ENCODE results near the gene PLSCR3. TPM values are rescaled to one million over a fixed set of nuclear protein-coding genes. Genes with fewer than 3 reads are reported as not detected.

PLSCR3 gene
- total RNA-seq, 1 experiment from 2014 or later: 15.2 TPM

DNA sequence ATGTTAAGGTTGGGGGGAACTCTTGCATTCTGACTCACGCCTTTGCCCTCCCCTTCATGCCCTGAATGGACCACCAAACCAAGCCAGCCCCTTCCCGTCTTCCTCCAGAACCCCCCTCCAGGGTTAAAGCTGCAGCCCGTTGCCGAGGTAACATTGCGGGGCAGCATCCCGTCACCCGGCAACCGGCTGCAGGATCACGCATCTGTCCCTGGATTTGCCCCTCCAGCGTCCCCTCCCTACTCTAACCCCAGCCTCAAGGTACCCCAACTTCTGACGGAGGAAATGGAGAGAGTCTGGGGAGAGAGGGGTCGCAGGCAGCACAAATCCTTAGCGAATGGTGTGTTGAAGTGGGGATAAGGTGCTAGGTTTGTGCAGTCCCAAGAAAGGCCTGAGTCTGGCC lies 12.8 kb upstream of the PLSCR3 start:
- no peak overlapping the region for H3K4me3 ChIP-seq (ENCODE audit: low read depth, low read length, poor library complexity, severe bottlenecking)
- H3K27ac ChIP-seq (ENCODE audit: low read depth, low read length, poor library complexity, severe bottlenecking): no peak overlapping the region
- no peaks in the 10 kb centered on the region for H3K27me3 ChIP-seq (replicated peaks; ENCODE audit: insufficient read depth, low read depth, low read length, poor library complexity)
- peaks cover 17% of the 10 kb centered on the region for H3K4me1 ChIP-seq (ENCODE audit: insufficient read depth, low read length, poor library complexity, severe bottlenecking)
- TF ChIP-seq CTCF (conservative IDR thresholded peaks at IDR 0.05; ENCODE audit: low read depth, low read length): no peak
- TF ChIP-seq EZH2 (IDR thresholded peaks at IDR 0.05; ENCODE audit: borderline replicate concordance, low read depth, low read length, poor library complexity, severe bottlenecking): no peak
- ChIA-PET CTCF (interaction anchor here (0.6 kb wide), 1 partner anchor 9 kb away, joined by 3 read pairs; no protein-coding TSS in a partner anchor), POLR2A (ENCODE audit: low non-redundant PET) (no interaction called here)
- BruUV-seq (replicated peaks): no TSS peak
- intact Hi-C loops (cut with micrococcal nuclease; ENCODE audit: unreplicated experiment): no loop called here
- DNase-seq (ENCODE audit: low spot score): no peak
- no peaks in the 10 kb centered on the region for H3K9me3 ChIP-seq (ENCODE audit: low read depth, low read length, poor library complexity, severe bottlenecking)
- peaks cover 9% of the 10 kb centered on the region for H3K36me3 ChIP-seq (ENCODE audit: insufficient read depth, low read length, poor library complexity, severe bottlenecking)

DNA sequence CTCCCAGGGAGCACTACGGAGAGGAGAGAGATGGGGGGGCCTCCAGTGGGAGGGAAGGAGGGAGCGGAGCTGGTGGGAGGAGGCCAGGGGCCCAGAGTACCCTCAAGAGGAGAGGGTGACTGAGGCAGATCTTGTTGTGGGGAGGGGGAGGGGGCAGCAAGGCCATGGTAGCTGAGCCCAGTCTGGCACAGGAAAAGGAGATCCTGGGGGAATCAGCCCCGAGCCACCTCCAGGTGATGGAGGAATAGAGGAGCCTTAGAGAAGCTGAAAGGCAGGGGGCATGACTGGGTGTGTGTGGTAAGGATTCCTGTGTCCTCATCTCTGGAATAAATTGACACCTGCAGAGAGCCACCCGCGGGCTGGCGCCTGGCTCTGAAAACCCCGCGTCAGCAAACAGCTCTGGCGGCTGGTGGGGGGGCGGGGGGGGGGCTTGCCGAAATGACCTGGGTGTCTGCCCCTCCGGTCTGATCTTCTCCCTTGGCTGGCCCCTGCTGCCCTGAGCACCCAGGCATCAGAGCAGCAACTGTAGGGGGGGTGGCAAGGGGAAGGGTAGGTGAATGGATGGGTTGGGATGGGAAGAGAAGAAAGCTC lies 12.0 kb upstream of the PLSCR3 start:
- ChIA-PET POLR2A (ENCODE audit: low non-redundant PET) (no interaction called here), CTCF (interaction anchor here (0.6 to 0.9 kb wide), 2 partner anchors 8 to 154 kb away, joined by 3 to 4 read pairs; no protein-coding TSS in a partner anchor)
- peak overlapping the region; percentile 61 for H3K4me3 ChIP-seq (ENCODE audit: low read depth, low read length, poor library complexity, severe bottlenecking)
- peak overlapping the region; percentile 87 for H3K27ac ChIP-seq (ENCODE audit: low read depth, low read length, poor library complexity, severe bottlenecking)
- H3K9me3 ChIP-seq (ENCODE audit: low read depth, low read length, poor library complexity, severe bottlenecking): no peaks in the 10 kb centered on the region
- H3K4me1 ChIP-seq (ENCODE audit: insufficient read depth, low read length, poor library complexity, severe bottlenecking): peaks cover 17% of the 10 kb centered on the region
- intact Hi-C loops (cut with micrococcal nuclease; ENCODE audit: unreplicated experiment): no loop called here
- H3K27me3 ChIP-seq (replicated peaks; ENCODE audit: insufficient read depth, low read depth, low read length, poor library complexity): no peaks in the 10 kb centered on the region
- peaks cover 9% of the 10 kb centered on the region for H3K36me3 ChIP-seq (ENCODE audit: insufficient read depth, low read length, poor library complexity, severe bottlenecking)
- TF ChIP-seq CTCF (conservative IDR thresholded peaks at IDR 0.05; ENCODE audit: low read depth, low read length) (no peak), EZH2 (IDR thresholded peaks at IDR 0.05; ENCODE audit: borderline replicate concordance, low read depth, low read length, poor library complexity, severe bottlenecking) (no peak)
- DNase-seq (ENCODE audit: low spot score): no peak
- no TSS peak for BruUV-seq (replicated peaks)

DNA sequence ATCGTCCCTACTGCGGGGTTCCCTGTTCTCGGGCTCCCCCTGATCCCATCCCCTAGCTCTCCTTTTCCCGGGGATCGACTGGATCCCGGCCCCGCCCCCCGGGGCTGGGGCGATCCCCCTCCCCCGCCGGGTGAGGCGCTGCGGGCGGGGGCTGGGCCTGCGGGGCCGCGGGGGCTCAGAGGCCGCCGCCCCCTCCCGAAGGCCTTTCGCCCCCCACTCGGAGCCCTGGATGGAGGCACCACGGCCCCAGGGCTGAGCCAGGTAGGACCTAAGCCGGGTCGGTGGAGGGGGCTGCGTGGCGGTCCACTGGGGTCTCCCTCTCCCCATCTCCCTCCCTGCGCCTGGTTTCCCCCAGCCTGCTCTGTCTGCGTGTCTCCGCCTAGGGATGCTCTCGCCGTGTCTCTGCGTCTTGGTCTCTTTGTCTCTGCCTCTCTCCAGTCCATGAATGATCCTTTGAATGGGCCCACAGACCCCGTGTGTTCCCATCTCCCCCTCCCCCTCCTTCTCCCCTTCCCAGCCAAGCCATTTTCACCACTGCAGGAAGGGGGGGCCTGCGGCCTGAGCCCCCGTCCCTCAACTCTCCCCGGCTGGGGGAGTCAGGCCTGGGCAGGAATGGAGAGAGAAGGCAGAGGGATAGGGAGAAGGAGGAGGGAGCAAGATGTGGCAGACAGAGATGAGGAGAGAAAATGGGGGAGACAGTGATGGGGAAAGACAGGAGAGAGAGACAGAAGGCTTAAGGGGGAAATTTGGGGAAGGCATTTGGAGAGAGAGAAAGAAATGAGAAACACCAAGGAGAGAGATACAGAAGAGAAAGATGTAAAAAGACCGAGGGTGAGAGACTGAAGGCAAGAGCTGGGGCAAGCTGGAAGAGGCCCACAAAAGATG lies 11.3 kb upstream of the PLSCR3 start:
- ChIA-PET CTCF (interaction anchor here (0.9 kb wide), 1 partner anchor 155 kb away, joined by 4 read pairs; no protein-coding TSS in a partner anchor), POLR2A (ENCODE audit: low non-redundant PET) (no interaction called here)
- H3K36me3 ChIP-seq (ENCODE audit: insufficient read depth, low read length, poor library complexity, severe bottlenecking): peaks cover 6% of the 10 kb centered on the region
- H3K9me3 ChIP-seq (ENCODE audit: low read depth, low read length, poor library complexity, severe bottlenecking): no peaks in the 10 kb centered on the region
- DNase-seq (ENCODE audit: low spot score): peak; percentile 42
- TF ChIP-seq EZH2 (IDR thresholded peaks at IDR 0.05; ENCODE audit: borderline replicate concordance, low read depth, low read length, poor library complexity, severe bottlenecking): no peak
- no peak for TF ChIP-seq CTCF (conservative IDR thresholded peaks at IDR 0.05; ENCODE audit: low read depth, low read length)
- H3K4me3 ChIP-seq (ENCODE audit: low read depth, low read length, poor library complexity, severe bottlenecking): peak overlapping the region; percentile 61
- peak overlapping the region; percentile 87 for H3K27ac ChIP-seq (ENCODE audit: low read depth, low read length, poor library complexity, severe bottlenecking)
- intact Hi-C loops (cut with micrococcal nuclease; ENCODE audit: unreplicated experiment): no loop called here
- H3K4me1 ChIP-seq (ENCODE audit: insufficient read depth, low read length, poor library complexity, severe bottlenecking): peaks cover 17% of the 10 kb centered on the region
- BruUV-seq (replicated peaks): no TSS peak
- no peaks in the 10 kb centered on the region for H3K27me3 ChIP-seq (replicated peaks; ENCODE audit: insufficient read depth, low read depth, low read length, poor library complexity)

Data from A673 (cell line).